ENCODE measurements around the gene SNAPC1. TPM values are rescaled to one million over a fixed set of nuclear protein-coding genes. Genes with fewer than 3 reads are reported as not detected.
"Not testable (repeated sequence)": the region's sequence is repeated elsewhere in the genome, so short reads cannot be mapped to it uniquely, and the experiment has no call there.

Gene SNAPC1
- total RNA-seq, 4 donors from 2014 or later, result 3.2 to 9.2 (median 6.2) TPM

GRCh38 chr14:61752626-61753025 is 9.6 kb upstream of the SNAPC1 start:
- H3K27ac ChIP-seq, result peak overlapping the region in 2 of 4 donors; percentile 92 to 94
- H3K9me3 ChIP-seq, result no peaks in the 10 kb centered on the region
- no peak overlapping the region for H3K4me3 ChIP-seq
- no peak for DNase-seq
- H3K4me1 ChIP-seq, result peaks cover 0 to 30% (median 8%) of the 10 kb centered on the region in 3 donors
- intact Hi-C loops (cut with DNase I), result no loop called here
- 51 to 63% methylated on average over 4 of the region's 4 CpGs for WGBS, 2 donors
- no peaks in the 10 kb centered on the region for H3K27me3 ChIP-seq
- TF ChIP-seq CTCF (IDR thresholded peaks at IDR 0.05) (no peak), POLR2A (IDR thresholded peaks at IDR 0.05) (no peak)
- H3K36me3 ChIP-seq, result peaks cover 0 to 17% (median 0%) of the 10 kb centered on the region in 3 donors

- Histone ChIP-seq H3K4me1 (peaks cover 0 to 30% (median 8%) of the 10 kb centered on the region in 3 donors), H3K36me3 (peaks cover 0 to 7% (median 0%) of the 10 kb centered on the region in 3 donors), H3K4me3 (no peak overlapping the region), H3K9me3 (no peaks in the 10 kb centered on the region), H3K27me3 (no peaks in the 10 kb centered on the region), H3K27ac (no peak overlapping the region)
- TF ChIP-seq CTCF (IDR thresholded peaks at IDR 0.05) (peak in 1 of 6 experiments; percentile 10), POLR2A (IDR thresholded peaks at IDR 0.05) (no peak)
- intact Hi-C loops (cut with DNase I), result no loop called here
- no peak for DNase-seq
Measured at GRCh38 chr14:61753631-61754030, 8.6 kb upstream of the SNAPC1 start.

GRCh38 chr14:61754627-61755381 is 7.4 kb upstream of the SNAPC1 start:
- WGBS, 2 donors, result 75 to 80% methylated on average over 5 of the region's 5 CpGs

GRCh38 chr14:61755382-61755742 is 6.9 kb upstream of the SNAPC1 start:
- H3K36me3 ChIP-seq; H3K9me3 ChIP-seq; H3K27me3 ChIP-seq; H3K4me3 ChIP-seq; DNase-seq; intact Hi-C loops (cut with DNase I); H3K27ac ChIP-seq: not testable (repeated sequence)
- peaks cover 0 to 23% (median 5%) of the 10 kb centered on the region in 3 donors for H3K4me1 ChIP-seq

More at GRCh38 chr14:61754627-61755381, 7.4 kb upstream of the SNAPC1 start:
- Histone ChIP-seq H3K27me3 (no peaks in the 10 kb centered on the region), H3K27ac (no peak overlapping the region), H3K4me1 (peaks cover 0 to 29% (median 8%) of the 10 kb centered on the region in 3 donors), H3K4me3 (no peak overlapping the region), H3K9me3 (no peaks in the 10 kb centered on the region), H3K36me3 (no peaks in the 10 kb centered on the region)
- DNase-seq, result no peak
- intact Hi-C loops (cut with DNase I), result no loop called here
- TF ChIP-seq POLR2A (IDR thresholded peaks at IDR 0.05), result no peak
- TF ChIP-seq CTCF (IDR thresholded peaks at IDR 0.05), result no peak

GRCh38 chr14:61756135-61756534 is 6.1 kb upstream of the SNAPC1 start:
- Histone ChIP-seq H3K36me3 (no peaks in the 10 kb centered on the region), H3K27ac (no peak overlapping the region), H3K27me3 (no peaks in the 10 kb centered on the region), H3K9me3 (no peaks in the 10 kb centered on the region), H3K4me3 (no peak overlapping the region), H3K4me1 (peaks cover 0 to 19% (median 3%) of the 10 kb centered on the region in 3 donors)
- DNase-seq, result no peak
- TF ChIP-seq CTCF (IDR thresholded peaks at IDR 0.05), result no peak
- TF ChIP-seq POLR2A (IDR thresholded peaks at IDR 0.05), result no peak
- 63 to 75% methylated on average over 2 of the region's 2 CpGs for WGBS, 2 donors
- intact Hi-C loops (cut with DNase I), result no loop called here

All from esophagus squamous epithelium (tissue), 5 donors.